GM21619 (cell line): Measurements from ENCODE around the gene KIRREL3.
A peak's percentile ranks its signal among the peaks of the same experiment; 100 is the strongest.

Experiments used
- ATAC-seq: cut with Tn5 transposase; IDR thresholded peaks from one replicate; pipeline ENCODE4 v1.9.1; 2021; ENCODE audit not compliant: unreplicated experiment

The KIRREL3 gene

GRCh38 chr11:126433244-126433846 is 567.2 kb downstream of the KIRREL3 start:
- no peak for ATAC-seq

GRCh38 chr11:126432525-126432924 is 568.0 kb downstream of the KIRREL3 start:
- ATAC-seq, result no peak

- no peak for ATAC-seq
These were observed 568.5 kb downstream of the KIRREL3 start for GRCh38 chr11:126432065-126432461.

- ATAC-seq, result no peak
These were observed 569.0 kb downstream of the KIRREL3 start for GRCh38 chr11:126431401-126432064.

- ATAC-seq, result no peak
These were observed 569.8 kb downstream of the KIRREL3 start for GRCh38 chr11:126430581-126431335.

- peak; percentile 85 for ATAC-seq
These were observed 573.5 kb downstream of the KIRREL3 start for GRCh38 chr11:126426820-126427749.

- ATAC-seq, result no peak
These were observed 574.5 kb downstream of the KIRREL3 start for GRCh38 chr11:126426106-126426505.

- no peak for ATAC-seq
These were observed 576.0 kb downstream of the KIRREL3 start for GRCh38 chr11:126424471-126425039.

GRCh38 chr11:126423743-126424142 is 576.8 kb downstream of the KIRREL3 start:
- ATAC-seq, result no peak

- no peak for ATAC-seq
These were observed 577.4 kb downstream of the KIRREL3 start for GRCh38 chr11:126423154-126423553.

GRCh38 chr11:126422446-126422845 is 578.1 kb downstream of the KIRREL3 start:
- no peak for ATAC-seq

- ATAC-seq, result no peak
These were observed 579.3 kb downstream of the KIRREL3 start for GRCh38 chr11:126421271-126421671.

- ATAC-seq, result no peak
These were observed 579.8 kb downstream of the KIRREL3 start for GRCh38 chr11:126420698-126421256.

GRCh38 chr11:126419801-126420697 is 580.5 kb downstream of the KIRREL3 start:
- peak; percentile 74 for ATAC-seq

- ATAC-seq, result no peak
These were observed 581.7 kb downstream of the KIRREL3 start for GRCh38 chr11:126418887-126419286.

- ATAC-seq, result no peak
These were observed 583.3 kb downstream of the KIRREL3 start for GRCh38 chr11:126417091-126417862.

GRCh38 chr11:126416542-126417090 is 584.0 kb downstream of the KIRREL3 start:
- ATAC-seq, result peak; percentile 82
